ENCODE data around the gene PPP1R11.

DNA sequence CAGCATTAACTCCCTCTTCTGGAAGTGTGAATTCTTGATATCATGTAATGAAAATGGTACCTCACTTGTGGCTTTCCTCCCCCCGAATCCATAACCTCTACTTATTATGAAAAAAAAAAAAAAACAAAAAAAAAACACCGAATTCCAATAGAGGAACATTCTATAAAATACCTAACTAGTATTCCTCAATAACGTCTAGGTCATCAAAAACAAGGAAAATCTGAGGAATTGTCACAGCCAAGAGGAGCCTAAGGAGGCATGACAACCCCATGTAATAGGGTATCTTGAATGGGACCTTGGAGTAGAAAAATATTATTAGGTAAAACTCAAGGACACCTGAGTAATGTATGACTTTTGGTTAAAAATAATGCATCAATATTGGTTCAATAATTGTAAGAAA, 44.8 kb upstream of the PPP1R11 start:
- no peak for TF ChIP-seq EZH2phosphoT487 (IDR thresholded peaks at IDR 0.05; ENCODE audit: low read depth, severe bottlenecking, unreplicated experiment)
- TF ChIP-seq, protein P1, sequence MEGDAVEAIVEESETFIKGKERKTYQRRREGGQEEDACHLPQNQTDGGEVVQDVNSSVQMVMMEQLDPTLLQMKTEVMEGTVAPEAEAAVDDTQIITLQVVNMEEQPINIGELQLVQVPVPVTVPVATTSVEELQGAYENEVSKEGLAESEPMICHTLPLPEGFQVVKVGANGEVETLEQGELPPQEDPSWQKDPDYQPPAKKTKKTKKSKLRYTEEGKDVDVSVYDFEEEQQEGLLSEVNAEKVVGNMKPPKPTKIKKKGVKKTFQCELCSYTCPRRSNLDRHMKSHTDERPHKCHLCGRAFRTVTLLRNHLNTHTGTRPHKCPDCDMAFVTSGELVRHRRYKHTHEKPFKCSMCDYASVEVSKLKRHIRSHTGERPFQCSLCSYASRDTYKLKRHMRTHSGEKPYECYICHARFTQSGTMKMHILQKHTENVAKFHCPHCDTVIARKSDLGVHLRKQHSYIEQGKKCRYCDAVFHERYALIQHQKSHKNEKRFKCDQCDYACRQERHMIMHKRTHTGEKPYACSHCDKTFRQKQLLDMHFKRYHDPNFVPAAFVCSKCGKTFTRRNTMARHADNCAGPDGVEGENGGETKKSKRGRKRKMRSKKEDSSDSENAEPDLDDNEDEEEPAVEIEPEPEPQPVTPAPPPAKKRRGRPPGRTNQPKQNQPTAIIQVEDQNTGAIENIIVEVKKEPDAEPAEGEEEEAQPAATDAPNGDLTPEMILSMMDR (IDR thresholded peaks at IDR 0.05; ENCODE audit: poor library complexity): no peak
- TF ChIP-seq EZH2 (IDR thresholded peaks at IDR 0.05; ENCODE audit: borderline replicate concordance): no peak

All from hepatocyte (in vitro differentiated cells).